Measurements from ENCODE around the gene MRPL47. TPM values are rescaled to one million over a fixed set of nuclear protein-coding genes. Genes with fewer than 3 reads are reported as not detected.

Gene MRPL47
- total and polyA plus RNA-seq, 2 experiments from 2014 or later, result 38.3 to 63.8 TPM

- Histone ChIP-seq H3K27ac (no peak overlapping the region), H3K79me2 (no peaks in the 10 kb centered on the region), H3K36me3 (replicated peaks; ENCODE audit: insufficient read depth, low read depth) (no peaks in the 10 kb centered on the region), H2AFZ (no peak overlapping the region), H3K27me3 (no peaks in the 10 kb centered on the region), H4K20me1 (ENCODE audit: insufficient read depth, poor library complexity, severe bottlenecking) (no peaks in the 10 kb centered on the region), H3K9me2 (replicated peaks; ENCODE audit: insufficient read depth) (no peaks in the 10 kb centered on the region), H3K4me3 (no peak overlapping the region), H3K4me2 (no peak overlapping the region), H3K9me3 (ENCODE audit: low read depth) (no peaks in the 10 kb centered on the region), H3K4me1 (ENCODE audit: insufficient read depth) (no peaks in the 10 kb centered on the region)
- WGBS (ENCODE audit: low lambda C conversion rate, missing lambda C conversion rate), result 84% methylated on average over 2 of the region's 2 CpGs
- DNase-seq (ENCODE audit: low spot score), result no peak
- no peak for TF ChIP-seq EZH2 (IDR thresholded peaks at IDR 0.05; ENCODE audit: borderline replicate concordance)
Observed at GRCh38 chr3:179541094-179541493, 63.3 kb downstream of the MRPL47 start.

Small RNAs within 50 kb of the gene (small RNA-seq; reads per million reads assigned to genes)
- gene AC090425.1, result not detected
- not detected for gene RF01210

Other genes with a start within 250 kb of the MRPL47 start
- gene GNB4, start 153.2 kb downstream of the MRPL47 start, total RNA-seq, result 23.2 and 26.0 TPM in 2 replicates
- gene GNB4, start 153.2 kb downstream of the MRPL47 start, polyA plus RNA-seq, result 8.5 and 9.0 TPM in 2 replicates
- 56.8 and 92.6 TPM in 2 replicates for gene ACTL6A, start 41.7 kb downstream of the MRPL47 start, total RNA-seq
- 61.2 and 68.7 TPM in 2 replicates for gene ACTL6A, start 41.7 kb downstream of the MRPL47 start, polyA plus RNA-seq
- 150 and 152 TPM in 2 replicates for gene NDUFB5, start 156 bp upstream of the MRPL47 start, total RNA-seq
- 107 and 108 TPM in 2 replicates for gene NDUFB5, start 156 bp upstream of the MRPL47 start, polyA plus RNA-seq
- 9.6 and 13.5 TPM in 2 replicates for gene USP13, start 48.4 kb upstream of the MRPL47 start, total RNA-seq
- 15.7 and 26.0 TPM in 2 replicates for gene USP13, start 48.4 kb upstream of the MRPL47 start, polyA plus RNA-seq